ENCODE results near the gene SFI1.
A peak's percentile ranks its signal among the peaks of the same experiment; 100 is the strongest.
"Not testable (repeated sequence)": the region's sequence is repeated elsewhere in the genome, so short reads cannot be mapped to it uniquely, and the experiment has no call there.

SFI1 gene

GRCh38 chr22:31492151-31492550 is 4.2 kb upstream of the SFI1 start:
- no peak for DNase-seq (ENCODE audit: low read depth in 2 of 2)

GRCh38 chr22:31493355-31493754 is 3.0 kb upstream of the SFI1 start:
- DNase-seq (ENCODE audit: low read depth in 2 of 2), result not testable (repeated sequence)

- DNase-seq (ENCODE audit: low read depth in 2 of 2), result no peak
Measured at GRCh38 chr22:31495343-31495742, 993 bp upstream of the SFI1 start.

DNA sequence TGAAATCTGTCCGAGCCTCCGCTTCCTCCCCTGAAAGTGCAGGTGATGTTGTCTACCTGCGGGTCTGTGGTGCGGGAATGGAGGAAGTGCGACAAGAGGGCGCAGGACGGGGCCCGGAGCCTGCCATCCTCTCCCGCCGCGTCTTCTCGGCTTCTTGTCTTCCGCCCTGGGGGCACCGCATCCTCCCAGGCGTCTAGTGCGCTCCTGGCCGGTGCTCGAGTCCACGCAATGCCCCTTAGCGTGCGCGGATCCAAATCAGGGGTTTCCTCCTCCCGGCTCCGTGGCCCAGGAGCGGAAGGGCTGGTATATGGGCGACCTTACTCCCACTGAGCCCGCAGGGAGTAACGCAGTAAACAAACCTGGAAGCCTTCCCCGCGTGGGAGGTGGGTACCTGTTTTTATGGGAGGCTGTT is 405 bp downstream of the SFI1 start:
- peak in 1 of 2 donors; percentile 13 for DNase-seq (ENCODE audit: low read depth in 2 of 2)

DNA sequence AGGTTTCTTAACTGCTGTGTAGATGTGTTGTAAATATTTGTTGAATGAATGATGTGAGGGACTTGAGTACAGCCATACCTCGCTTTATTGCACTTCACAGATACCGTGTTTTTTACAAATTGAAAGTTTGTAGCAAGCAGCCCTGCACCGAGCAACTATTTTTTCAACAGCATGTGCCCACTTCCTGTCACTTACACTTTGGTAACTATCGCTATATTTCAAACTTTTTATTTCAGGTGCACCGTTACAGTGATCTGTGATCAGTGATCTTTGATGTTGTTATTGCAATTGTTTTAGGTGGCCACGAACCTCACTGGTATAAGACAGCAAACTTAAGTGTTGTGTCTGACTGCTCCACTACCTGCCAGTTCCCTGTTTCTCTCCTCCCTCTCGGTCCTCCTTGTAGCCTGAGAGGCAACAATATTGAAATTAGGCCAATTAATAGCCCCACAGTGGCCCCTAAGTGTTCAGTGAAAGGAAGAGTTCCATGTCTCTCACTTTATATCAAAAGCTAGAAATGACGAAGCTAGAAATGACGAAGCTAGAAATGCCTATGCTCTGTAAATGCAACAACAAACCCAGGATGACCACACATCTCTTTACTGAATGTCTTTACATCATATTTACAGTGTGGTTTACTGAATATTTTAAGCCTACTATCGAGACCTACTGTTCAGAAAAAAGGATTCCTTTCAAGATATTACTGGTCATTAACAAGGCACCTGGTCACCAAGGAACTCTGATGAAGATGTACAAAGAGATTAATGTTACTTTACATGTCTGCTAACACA is 1.0 kb downstream of the SFI1 start:
- no peak for DNase-seq (ENCODE audit: low read depth in 2 of 2)

DNA sequence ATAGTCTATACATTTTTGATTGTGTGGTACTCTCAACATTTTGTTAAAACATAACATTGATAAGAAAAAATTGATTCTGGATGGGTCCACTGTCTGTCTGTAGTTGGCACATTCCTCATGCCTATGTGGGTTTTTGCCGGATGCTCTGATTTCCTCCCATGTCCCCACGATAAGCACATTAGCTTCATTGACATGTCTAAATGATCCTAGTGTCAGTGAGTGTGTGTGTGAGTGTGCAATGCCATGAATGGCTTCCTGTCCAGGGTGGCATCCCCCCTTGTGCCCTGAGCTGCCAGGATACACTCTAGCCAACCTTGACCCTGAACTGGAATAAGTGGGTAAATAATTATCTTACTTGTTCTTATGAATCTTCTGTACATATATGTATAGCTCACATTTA is 5.4 kb downstream of the SFI1 start:
- DNase-seq (ENCODE audit: low read depth in 2 of 2), result no peak

DNA sequence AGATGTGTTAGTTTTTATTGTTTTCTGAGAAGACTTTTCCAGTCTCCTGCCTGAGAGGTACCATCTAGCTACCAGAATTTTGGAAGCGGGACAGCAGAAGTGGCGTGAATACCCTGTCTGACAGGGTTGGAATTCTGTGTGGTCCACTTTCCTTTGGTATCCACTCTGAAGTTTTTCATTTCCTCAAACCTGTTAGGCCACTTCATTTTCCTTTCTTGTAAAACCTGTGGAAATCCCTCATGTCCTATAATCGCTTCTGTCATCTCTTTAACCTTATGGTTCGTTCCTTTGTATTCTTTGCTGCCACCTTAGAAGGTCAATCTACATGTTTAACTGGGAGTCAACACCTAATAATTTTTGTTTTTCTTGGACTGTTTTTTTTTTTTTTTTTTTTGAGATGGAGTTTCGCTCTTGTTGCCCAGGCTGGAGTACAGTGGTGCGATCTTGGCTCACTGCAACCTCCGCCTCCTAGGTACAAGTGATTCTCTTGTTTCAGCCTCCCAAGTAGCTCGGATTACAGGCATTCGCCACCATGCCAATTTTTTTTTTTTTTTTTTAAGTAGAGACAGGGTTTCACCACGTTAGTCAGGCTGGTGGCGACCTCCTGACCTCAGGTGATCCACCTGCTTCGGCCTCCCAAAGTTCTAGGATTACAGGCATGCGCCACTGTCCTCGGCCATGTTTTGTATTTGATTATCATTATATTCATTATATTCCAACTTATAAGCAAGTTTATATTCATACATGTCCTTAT is 7.1 kb downstream of the SFI1 start:
- no peak for DNase-seq (ENCODE audit: low read depth in 2 of 2)

DNA sequence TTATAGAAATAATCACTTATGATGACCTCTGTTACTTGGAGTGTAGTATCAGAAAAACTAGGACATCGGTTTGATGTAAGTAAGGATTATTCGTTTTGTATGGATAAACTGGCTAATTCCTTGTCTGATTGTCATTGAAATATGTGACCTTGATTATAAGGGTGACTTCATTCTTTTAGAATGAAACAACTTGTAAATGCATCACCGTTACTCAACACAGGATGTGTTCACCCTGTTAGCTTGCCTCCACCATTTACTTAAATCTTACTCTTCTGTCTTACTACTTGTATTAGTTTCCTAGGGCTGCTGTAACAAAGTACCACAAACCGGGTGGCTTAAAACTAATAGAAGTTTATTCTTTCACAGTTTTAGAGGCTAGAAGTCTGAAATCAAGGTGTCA is 7.9 kb downstream of the SFI1 start:
- DNase-seq (ENCODE audit: low read depth in 2 of 2), result no peak

GRCh38 chr22:31507517-31507916 is 11.2 kb downstream of the SFI1 start:
- DNase-seq (ENCODE audit: low read depth in 2 of 2), result not testable (repeated sequence)

DNA sequence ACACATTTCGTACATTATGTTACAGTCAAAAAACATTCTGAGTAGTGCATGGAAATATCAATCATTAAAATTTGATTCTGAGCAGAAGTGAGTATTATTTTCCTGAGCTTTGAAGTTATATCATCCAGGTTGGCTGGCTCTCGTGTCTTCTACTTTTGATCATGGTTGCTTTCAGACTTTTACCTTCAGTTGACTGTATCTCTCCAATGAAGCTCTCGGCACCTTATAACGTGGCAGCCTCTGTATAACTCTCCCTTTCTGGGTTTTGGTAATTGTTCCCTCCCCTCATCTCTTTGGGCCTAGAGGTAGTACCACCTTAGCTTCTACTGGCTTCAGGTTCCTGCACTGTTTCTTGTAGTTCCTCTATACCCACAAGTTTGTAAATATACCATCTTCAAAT is 12.2 kb downstream of the SFI1 start:
- DNase-seq (ENCODE audit: low read depth in 2 of 2), result no peak

DNA sequence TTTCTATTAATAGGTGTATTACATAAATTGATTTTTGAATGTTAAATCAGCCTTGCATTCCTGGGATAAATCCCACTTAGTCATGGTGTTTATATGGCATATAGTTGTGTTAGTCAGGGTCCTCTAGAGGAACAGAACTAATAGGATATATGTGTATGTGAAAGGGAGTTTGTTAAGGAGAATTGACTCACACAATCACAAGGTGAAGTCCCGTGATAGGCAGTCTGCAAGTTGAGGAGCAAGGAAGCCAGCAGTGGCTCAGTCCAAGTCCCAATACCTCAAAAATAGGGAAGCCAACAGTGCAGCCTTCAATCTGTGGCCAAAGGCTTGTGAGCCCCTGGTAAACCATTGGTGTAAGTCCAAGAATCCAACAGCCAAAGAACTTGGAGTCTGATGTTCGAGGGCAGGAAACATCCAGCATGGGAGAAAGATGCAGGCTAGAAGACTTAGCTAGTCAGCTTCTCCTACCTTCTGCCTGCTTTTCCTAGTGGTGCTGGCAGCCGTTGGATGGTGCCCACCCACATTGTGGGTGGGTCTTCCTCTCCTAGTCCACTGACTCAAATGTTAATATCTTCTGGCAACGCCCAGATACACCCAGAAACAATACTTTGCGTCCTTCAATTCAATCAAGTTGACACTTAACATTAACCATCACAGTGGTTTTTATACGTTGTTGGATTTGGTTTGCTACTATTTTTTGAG is 12.9 kb downstream of the SFI1 start:
- no peak for DNase-seq (ENCODE audit: low read depth in 2 of 2)

- DNase-seq (ENCODE audit: low read depth in 2 of 2), result no peak
Measured at GRCh38 chr22:31520051-31520450, 23.7 kb downstream of the SFI1 start.

DNA sequence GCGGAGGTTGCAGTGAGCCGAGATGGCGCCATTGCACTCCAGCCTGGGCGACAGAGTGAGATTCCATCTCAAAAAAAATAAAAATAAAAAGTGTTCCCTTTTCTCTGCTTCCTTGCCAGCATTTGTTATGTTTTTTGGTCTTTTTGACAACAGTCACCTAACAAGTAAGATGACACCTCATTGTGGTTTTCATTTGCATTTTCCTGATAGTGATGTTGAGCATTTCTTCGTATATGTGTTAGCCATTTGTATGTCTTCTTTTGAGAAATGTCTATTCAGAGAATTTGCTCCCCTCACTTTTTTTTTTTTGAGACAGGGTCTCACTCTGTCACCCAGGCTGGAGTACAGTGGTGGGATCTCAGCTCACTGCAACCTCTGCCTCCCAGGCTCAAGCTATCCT is 27.8 kb downstream of the SFI1 start:
- not testable (repeated sequence) for DNase-seq (ENCODE audit: low read depth in 2 of 2)

DNA sequence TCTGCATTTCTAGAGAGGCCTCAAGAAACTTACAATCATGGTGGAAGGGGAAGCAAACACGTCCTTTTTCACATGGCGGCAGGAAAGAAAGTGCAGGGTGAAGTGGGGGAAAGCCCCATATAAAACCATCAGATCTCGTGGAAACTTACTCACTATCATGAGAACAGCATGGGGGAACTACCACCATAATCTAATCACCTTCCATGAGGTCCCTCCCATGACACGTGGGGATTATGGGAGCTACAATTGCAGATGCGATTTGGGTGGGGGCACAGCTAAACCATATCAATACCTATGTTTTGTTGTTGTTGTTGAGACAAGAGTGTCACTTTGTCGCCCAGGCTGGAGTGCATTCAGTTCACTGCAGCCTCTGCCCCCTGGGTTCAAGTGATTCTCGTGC is 29.9 kb downstream of the SFI1 start:
- no peak for DNase-seq (ENCODE audit: low read depth in 2 of 2)

DNA sequence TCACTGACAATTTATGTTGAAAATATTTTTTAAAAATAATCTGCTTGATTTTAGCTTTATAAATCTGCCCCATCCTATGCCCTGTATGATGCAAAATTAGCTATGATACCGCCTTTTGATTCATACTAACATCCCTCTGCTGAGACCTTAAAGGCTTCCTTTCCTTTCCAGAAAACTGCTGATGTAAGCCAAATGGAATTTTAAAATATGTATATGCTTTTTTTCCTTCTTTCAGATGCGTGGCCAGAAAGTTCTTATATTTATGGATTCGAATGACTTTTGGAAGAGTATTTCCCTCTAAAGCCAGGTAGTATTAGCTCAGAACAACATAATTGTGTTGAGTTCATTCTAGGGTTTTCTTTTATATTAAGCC is 34.5 kb downstream of the SFI1 start:
- no peak for DNase-seq (ENCODE audit: low read depth in 2 of 2)

GRCh38 chr22:31532060-31532459 is 35.7 kb downstream of the SFI1 start:
- DNase-seq (ENCODE audit: low read depth in 2 of 2), result no peak

- DNase-seq (ENCODE audit: low read depth in 2 of 2), result no peak
Measured at GRCh38 chr22:31533374-31533773, 37.0 kb downstream of the SFI1 start.

DNA sequence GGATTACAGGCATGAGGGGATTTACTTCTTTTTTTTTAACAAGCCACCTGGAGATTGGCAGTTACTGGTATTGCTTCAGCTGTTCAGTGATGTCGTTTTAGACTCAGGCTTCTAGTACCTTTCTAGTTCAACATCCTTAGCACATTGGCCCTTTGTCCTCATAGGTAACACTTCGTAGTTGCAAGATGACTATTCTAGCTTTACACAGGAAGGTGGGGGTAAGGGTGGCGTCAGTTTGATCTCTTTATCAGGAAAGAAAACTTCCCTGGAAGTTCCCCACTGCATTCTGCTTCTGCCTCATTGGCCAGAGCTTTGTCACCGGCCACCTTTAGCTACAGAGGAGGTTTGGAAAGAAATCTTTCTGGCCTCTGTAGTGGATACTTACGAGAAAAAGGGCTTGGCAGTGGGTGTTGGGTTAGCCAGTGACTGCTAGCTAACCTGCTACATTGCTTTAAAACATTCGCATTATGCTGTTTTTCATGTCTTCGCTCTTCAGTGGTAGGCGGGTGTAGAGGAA is 40.7 kb downstream of the SFI1 start:
- no peak for DNase-seq (ENCODE audit: low read depth in 2 of 2)

DNA sequence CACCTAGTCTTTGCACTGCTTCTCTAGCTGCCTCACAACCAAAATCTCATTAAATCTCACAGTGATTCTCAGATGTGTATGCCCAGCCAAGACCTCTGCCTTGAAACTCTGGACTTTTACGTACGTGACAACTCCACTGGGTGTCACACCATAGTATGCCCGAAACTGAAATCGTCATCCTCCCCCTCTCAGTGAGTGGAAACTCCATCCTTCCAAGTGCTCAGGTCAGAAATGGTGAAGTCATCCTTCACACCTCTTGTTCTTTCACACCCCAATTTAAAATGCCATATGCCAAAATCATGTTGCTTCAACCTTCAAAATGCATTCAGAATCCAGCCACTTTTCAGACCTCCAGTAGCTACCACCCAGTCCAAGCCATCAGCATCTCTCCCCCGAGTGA is 42.5 kb downstream of the SFI1 start:
- DNase-seq (ENCODE audit: low read depth in 2 of 2), result no peak

DNA sequence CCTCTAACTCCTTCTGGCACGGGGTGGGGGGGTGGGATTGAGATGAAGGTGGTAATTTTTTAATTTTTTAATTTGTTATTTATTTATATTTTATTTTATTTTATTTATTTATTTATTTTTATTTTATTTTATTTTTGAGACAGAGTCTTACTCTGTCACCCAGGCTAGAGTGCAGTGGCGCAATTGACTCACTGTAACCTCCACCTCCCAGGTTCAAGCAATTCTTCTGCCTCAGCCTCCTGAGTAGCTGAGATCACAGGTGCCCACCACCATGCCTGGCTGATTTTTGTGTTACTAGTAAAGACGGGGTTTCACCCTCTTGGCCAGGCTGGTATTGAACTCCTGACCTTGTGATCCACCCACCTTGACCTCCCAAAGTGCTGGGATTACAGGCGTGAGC is 43.8 kb downstream of the SFI1 start:
- not testable (repeated sequence) for DNase-seq (ENCODE audit: low read depth in 2 of 2)

DNA sequence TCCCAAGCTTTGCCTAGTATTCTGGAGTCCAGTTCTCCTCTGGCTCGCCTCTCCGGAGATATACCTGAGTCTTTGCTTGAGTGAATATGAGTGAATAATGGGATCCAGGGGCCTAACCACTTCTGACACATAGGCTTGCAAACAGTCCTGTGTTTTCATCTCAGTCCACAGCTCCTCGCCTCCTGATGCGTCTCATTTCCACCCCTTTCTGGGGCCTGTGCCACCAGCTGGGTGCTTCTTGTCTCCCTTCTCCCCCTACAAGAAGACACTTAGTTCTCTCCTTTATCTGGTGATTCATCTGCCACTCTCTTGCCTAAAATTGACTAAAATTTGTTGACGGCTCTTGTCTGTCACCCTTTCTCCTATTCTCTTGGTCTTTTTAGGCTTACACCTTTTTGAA is 44.6 kb downstream of the SFI1 start:
- DNase-seq (ENCODE audit: low read depth in 2 of 2), result no peak

All from stimulated activated CD4-positive, alpha-beta T cell treated with anti-CD3 and anti-CD28 coated beads, Interleukin-1b, Interleukin-23, amount 100 ng/mL, for 1 hour (primary cell).